HepG2 (cell line): Measurements from ENCODE around the gene RACGAP1. TPM values are rescaled to one million over a fixed set of nuclear protein-coding genes. Genes with fewer than 3 reads are reported as not detected.

Experiments used
- FOXA3 ChIP-seq: IDR thresholded peaks from 2 replicates; pipeline ENCODE4 v1.6.1; 2016; ENCODE audit warnings: missing genetic modification reagents, missing compliant biosample characterization
- FOXO1 ChIP-seq: sonication (generic); formaldehyde crosslinking; IDR thresholded peaks from 2 replicates; pipeline ENCODE4 v1.4.0; 2020; ENCODE audit warnings: missing genetic modification reagents
- HDAC1 ChIP-seq: sonication (generic); formaldehyde crosslinking; IDR thresholded peaks from 2 replicates; pipeline ENCODE4 v1.5.1; 2020; ENCODE audit warnings: mild to moderate bottlenecking, missing genetic modification reagents
- HNF4G ChIP-seq, 2 experiments: sonication (generic) in 1 of 2; formaldehyde crosslinking in 1 of 2; IDR thresholded peaks; 2 replicates each; pipeline versions ENCODE4 v1.4.0 to v1.6.1; 2011 to 2020; ENCODE audit warnings: borderline replicate concordance in 2 of 2, low read depth in 2 of 2, mild to moderate bottlenecking in 2 of 2, low read length in 1 of 2, missing genetic modification reagents in 1 of 2, moderate library complexity in 1 of 2
- HOXD1 ChIP-seq: sonication (generic); formaldehyde crosslinking; IDR thresholded peaks from 2 replicates; pipeline ENCODE4 v1.5.0; 2020; ENCODE audit warnings: missing genetic modification reagents
- KDM6A ChIP-seq: IDR thresholded peaks from 2 replicates; pipeline ENCODE4 v1.6.1; 2016; ENCODE audit warnings: low read depth
- PITX1 ChIP-seq: sonication (generic); formaldehyde crosslinking; IDR thresholded peaks from 2 replicates; pipeline ENCODE4 v1.5.1; 2020; ENCODE audit warnings: mild to moderate bottlenecking, missing genetic modification reagents
- PRPF4 ChIP-seq: fragments of 200-400 bp; formaldehyde crosslinking; IDR thresholded peaks from 2 replicates; pipeline ENCODE4 v1.6.1; 2016; ENCODE audit warnings: low read length, low read depth; ENCODE audit not compliant: poor library complexity, severe bottlenecking
- ZNF235 ChIP-seq: sonication (generic); formaldehyde crosslinking; IDR thresholded peaks from 2 replicates; pipeline ENCODE4 v1.8.1; 2023; ENCODE audit warnings: mild to moderate bottlenecking, missing genetic modification reagents, borderline replicate concordance
- ZNF326 ChIP-seq: sonication (generic); formaldehyde crosslinking; IDR thresholded peaks from 2 replicates; pipeline ENCODE4 v1.4.0; 2020; ENCODE audit warnings: missing genetic modification reagents, borderline replicate concordance
- ZNF343 ChIP-seq: sonication (generic); formaldehyde crosslinking; IDR thresholded peaks from 2 replicates; pipeline ENCODE4 v1.4.0; 2020; ENCODE audit warnings: mild to moderate bottlenecking, missing genetic modification reagents
- ZNF484 ChIP-seq: sonication (generic); formaldehyde crosslinking; IDR thresholded peaks from 2 replicates; pipeline ENCODE4 v1.5.1; 2020; ENCODE audit warnings: mild to moderate bottlenecking, low read depth, missing genetic modification reagents, borderline replicate concordance
- ZNF746 ChIP-seq: sonication (generic); formaldehyde crosslinking; IDR thresholded peaks from 2 replicates; pipeline ENCODE4 v1.8.0; 2022; ENCODE audit warnings: mild to moderate bottlenecking, missing genetic modification reagents
- ZNF788 ChIP-seq: sonication (generic); formaldehyde crosslinking; IDR thresholded peaks from 2 replicates; pipeline ENCODE4 v1.5.0; 2020; ENCODE audit warnings: mild to moderate bottlenecking, missing genetic modification reagents, borderline replicate concordance
- ZSCAN12 ChIP-seq: sonication (generic); formaldehyde crosslinking; IDR thresholded peaks from 2 replicates; pipeline ENCODE4 v1.9.0; 2021; ENCODE audit warnings: mild to moderate bottlenecking, missing genetic modification reagents
- polyA plus RNA-seq, 8 experiments: library from polyadenylated mRNA; depleted of rRNA in 3 of 8; stranded (reverse) in 7 of 8; unstranded in 1 of 8; fragments of >200 nt; fragmentation: Illumina TruSeq in 4 of 8; extraction: Trizol in 4 of 8; gene quantifications; 2 replicates each; pipeline versions ENCODE4 v1.2.1 to v1.2.3, GENCODE V29; 2011 to 2016; ENCODE audit warnings: low read depth in 4 of 8, missing spikeins in 1 of 8, mixed read lengths in 1 of 8; ENCODE audit not compliant: insufficient read depth in 1 of 8
- total RNA-seq, 5 experiments: library from RNA; depleted of rRNA; stranded (reverse); fragments of >200 nt; fragmentation: Illumina TruSeq; extraction: Trizol; gene quantifications; 2 replicates each; pipeline ENCODE4 v1.2.3, GENCODE V29; 2016; ENCODE audit warnings: low read depth in 1 of 5
- TF ChIP-seq, protein P1 (sequence below): sonication (generic); formaldehyde crosslinking; IDR thresholded peaks from 2 replicates; pipeline ENCODE4 v1.4.0; 2020; ENCODE audit warnings: missing genetic modification reagents, borderline replicate concordance
- TF ChIP-seq, protein P2 (sequence below): sonication (generic); formaldehyde crosslinking; conservative IDR thresholded peaks from 2 replicates; pipeline ENCODE4 v1.8.0; 2022; ENCODE audit warnings: mild to moderate bottlenecking, moderate library complexity, missing genetic modification reagents
- TF ChIP-seq, protein P3 (sequence below), 2 experiments: fragments of 450-650 bp in 1 of 2; sonication (generic) in 1 of 2; formaldehyde crosslinking; IDR thresholded peaks; 2 replicates each; pipeline versions ENCODE4 v1.5.0 to v1.8.0; 2020 to 2022; ENCODE audit warnings: mild to moderate bottlenecking in 1 of 2, missing genetic modification reagents in 1 of 2
- TF ChIP-seq, protein P4 (sequence below): sonication (generic); formaldehyde crosslinking; IDR thresholded peaks from 2 replicates; pipeline ENCODE4 v1.8.0; 2022; ENCODE audit warnings: mild to moderate bottlenecking, missing genetic modification reagents
- TF ChIP-seq, protein P5 (sequence below), 2 experiments: sonication (generic) in 1 of 2; formaldehyde crosslinking in 1 of 2; IDR thresholded peaks; 2 replicates each; pipeline versions ENCODE4 v1.4.0 to v1.6.1; 2018 to 2020; ENCODE audit warnings: missing genetic modification reagents in 2 of 2, borderline replicate concordance in 1 of 2, low read depth in 1 of 2, mild to moderate bottlenecking in 1 of 2, missing biosample characterization in 1 of 2

The RACGAP1 gene
- total and polyA plus RNA-seq, 2 of the 13 experiments (the other 11 are each of a cell fraction or from before 2014, with no cell fraction given), result 16.7 to 57.9 TPM

DNA sequence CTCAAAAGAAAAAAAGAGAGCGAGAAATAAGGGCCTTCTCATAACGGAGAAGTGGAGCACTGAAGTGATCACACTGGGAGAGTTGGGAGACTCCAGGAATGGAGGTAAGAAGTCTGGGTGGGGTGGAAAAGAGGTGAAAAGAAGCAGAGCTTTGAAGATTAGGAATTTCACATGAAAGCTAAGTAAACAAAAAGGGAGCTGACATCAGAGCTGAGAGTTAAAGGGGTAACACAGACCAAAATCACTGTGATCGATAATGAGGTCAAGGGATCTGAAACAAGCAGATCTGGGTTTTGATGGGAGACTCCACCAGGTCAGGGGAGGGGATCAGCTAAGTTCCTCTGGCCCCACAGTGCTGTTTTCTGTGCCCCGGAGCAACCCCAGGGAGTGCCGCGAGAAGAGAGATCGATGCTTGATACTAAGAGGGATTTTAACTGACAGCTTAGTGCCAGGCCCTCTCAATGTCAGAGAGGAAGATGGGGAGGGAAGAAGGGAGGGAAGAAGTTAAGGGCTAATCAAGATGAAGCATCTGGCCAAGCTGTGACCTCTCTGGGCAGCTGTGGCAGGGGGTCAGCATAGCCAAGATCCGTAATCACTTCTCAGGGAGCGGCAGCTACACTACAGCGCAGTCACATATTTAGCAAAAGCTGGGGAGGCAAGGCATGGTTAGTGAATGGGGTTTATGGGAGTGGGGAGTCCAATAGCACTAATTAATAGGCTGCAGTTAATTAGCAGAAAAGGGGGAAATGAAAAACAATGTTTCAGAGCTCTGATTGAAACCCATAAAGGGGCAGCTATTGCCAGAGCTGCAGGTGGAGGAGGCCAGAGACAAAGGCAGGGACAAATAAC lies 44.6 kb downstream of the RACGAP1 start (continued):
- TF ChIP-seq, protein P1, sequence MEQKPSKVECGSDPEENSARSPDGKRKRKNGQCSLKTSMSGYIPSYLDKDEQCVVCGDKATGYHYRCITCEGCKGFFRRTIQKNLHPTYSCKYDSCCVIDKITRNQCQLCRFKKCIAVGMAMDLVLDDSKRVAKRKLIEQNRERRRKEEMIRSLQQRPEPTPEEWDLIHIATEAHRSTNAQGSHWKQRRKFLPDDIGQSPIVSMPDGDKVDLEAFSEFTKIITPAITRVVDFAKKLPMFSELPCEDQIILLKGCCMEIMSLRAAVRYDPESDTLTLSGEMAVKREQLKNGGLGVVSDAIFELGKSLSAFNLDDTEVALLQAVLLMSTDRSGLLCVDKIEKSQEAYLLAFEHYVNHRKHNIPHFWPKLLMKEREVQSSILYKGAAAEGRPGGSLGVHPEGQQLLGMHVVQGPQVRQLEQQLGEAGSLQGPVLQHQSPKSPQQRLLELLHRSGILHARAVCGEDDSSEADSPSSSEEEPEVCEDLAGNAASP (CRISPR knock-in tag), result peak; percentile 39; the same call in 1 of the 2 replicates
- TF ChIP-seq ZNF746 (CRISPR knock-in tag) (0 out of 2 replicates have a peak, but pooled peaks have one; percentile 47), ZNF326 (CRISPR knock-in tag) (no peak), ZNF235 (CRISPR knock-in tag) (no peak), ZNF484 (CRISPR knock-in tag) (no peak), ZNF788 (CRISPR knock-in tag) (no peak), PITX1 (CRISPR knock-in tag) (0 out of 2 replicates have a peak, but pooled peaks have one; percentile 49), HDAC1 (CRISPR knock-in tag) (0 out of 2 replicates have a peak, but pooled peaks have one; percentile 17), FOXO1 (CRISPR knock-in tag) (no peak), HOXD1 (no peak), PRPF4 (no peak), ZNF343 (CRISPR knock-in tag) (no peak), KDM6A (CRISPR knock-in tag) (no peak), FOXA3 (peak; percentile 27; the same call in 1 of the 2 replicates), ZSCAN12 (no peak), HNF4G (IDR thresholded peaks at IDR 0.05; ENCODE audit: borderline replicate concordance, low read depth, low read length) (0 out of 2 replicates have a peak, but pooled peaks have one; percentile 11), HNF4G (CRISPR knock-in tag; IDR thresholded peaks at IDR 0.05; ENCODE audit: borderline replicate concordance, low read depth) (no peak)
- TF ChIP-seq, protein P2, sequence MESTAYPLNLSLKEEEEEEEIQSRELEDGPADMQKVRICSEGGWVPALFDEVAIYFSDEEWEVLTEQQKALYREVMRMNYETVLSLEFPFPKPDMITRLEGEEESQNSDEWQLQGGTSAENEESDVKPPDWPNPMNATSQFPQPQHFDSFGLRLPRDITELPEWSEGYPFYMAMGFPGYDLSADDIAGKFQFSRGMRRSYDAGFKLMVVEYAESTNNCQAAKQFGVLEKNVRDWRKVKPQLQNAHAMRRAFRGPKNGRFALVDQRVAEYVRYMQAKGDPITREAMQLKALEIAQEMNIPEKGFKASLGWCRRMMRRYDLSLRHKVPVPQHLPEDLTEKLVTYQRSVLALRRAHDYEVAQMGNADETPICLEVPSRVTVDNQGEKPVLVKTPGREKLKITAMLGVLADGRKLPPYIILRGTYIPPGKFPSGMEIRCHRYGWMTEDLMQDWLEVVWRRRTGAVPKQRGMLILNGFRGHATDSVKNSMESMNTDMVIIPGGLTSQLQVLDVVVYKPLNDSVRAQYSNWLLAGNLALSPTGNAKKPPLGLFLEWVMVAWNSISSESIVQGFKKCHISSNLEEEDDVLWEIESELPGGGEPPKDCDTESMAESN (CRISPR knock-in tag), result no peak
- TF ChIP-seq, protein P3, sequence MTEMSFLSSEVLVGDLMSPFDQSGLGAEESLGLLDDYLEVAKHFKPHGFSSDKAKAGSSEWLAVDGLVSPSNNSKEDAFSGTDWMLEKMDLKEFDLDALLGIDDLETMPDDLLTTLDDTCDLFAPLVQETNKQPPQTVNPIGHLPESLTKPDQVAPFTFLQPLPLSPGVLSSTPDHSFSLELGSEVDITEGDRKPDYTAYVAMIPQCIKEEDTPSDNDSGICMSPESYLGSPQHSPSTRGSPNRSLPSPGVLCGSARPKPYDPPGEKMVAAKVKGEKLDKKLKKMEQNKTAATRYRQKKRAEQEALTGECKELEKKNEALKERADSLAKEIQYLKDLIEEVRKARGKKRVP (CRISPR knock-in tag; IDR thresholded peaks at IDR 0.05), result no peak
- TF ChIP-seq, protein P4, sequence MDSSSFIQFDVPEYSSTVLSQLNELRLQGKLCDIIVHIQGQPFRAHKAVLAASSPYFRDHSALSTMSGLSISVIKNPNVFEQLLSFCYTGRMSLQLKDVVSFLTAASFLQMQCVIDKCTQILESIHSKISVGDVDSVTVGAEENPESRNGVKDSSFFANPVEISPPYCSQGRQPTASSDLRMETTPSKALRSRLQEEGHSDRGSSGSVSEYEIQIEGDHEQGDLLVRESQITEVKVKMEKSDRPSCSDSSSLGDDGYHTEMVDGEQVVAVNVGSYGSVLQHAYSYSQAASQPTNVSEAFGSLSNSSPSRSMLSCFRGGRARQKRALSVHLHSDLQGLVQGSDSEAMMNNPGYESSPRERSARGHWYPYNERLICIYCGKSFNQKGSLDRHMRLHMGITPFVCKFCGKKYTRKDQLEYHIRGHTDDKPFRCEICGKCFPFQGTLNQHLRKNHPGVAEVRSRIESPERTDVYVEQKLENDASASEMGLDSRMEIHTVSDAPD, result 0 out of 2 replicates have a peak, but pooled peaks have one; percentile 33
- TF ChIP-seq, protein P5, sequence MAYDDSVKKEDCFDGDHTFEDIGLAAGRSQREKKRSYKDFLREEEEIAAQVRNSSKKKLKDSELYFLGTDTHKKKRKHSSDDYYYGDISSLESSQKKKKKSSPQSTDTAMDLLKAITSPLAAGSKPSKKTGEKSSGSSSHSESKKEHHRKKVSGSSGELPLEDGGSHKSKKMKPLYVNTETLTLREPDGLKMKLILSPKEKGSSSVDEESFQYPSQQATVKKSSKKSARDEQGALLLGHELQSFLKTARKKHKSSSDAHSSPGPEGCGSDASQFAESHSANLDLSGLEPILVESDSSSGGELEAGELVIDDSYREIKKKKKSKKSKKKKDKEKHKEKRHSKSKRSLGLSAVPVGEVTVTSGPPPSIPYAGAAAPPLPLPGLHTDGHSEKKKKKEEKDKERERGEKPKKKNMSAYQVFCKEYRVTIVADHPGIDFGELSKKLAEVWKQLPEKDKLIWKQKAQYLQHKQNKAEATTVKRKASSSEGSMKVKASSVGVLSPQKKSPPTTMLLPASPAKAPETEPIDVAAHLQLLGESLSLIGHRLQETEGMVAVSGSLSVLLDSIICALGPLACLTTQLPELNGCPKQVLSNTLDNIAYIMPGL (CRISPR knock-in tag; IDR thresholded peaks at IDR 0.05; ENCODE audit: borderline replicate concordance in 1 of 2, low read depth in 1 of 2), result no peak
